ENCODE results near the gene OR2B3.

DNA sequence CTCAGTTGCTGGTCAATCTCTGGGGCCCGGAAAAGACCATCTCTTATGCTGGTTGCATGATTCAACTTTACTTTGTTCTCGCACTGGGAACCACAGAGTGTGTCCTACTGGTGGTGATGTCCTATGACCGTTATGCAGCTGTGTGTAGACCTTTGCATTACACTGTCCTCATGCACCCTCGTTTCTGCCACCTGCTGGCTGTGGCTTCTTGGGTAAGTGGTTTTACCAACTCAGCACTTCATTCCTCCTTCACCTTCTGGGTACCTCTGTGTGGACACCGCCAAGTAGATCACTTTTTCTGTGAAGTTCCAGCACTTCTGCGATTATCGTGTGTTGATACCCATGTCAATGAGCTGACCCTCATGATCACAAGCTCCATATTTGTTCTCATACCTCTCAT, 25.0 kb upstream of the OR2B3 start:
- no peak for TF ChIP-seq EZH2 (IDR thresholded peaks at IDR 0.05; ENCODE audit: insufficient read depth, poor library complexity, severe bottlenecking)
- no peak for TF ChIP-seq EZH2phosphoT487 (IDR thresholded peaks at IDR 0.05; ENCODE audit: insufficient read depth, low read depth)
